Gastrocnemius medialis (tissue), 4 donors: Measurements from ENCODE around the gene NAA35. TPM values are rescaled to one million over a fixed set of nuclear protein-coding genes. Genes with fewer than 3 reads are reported as not detected.

Source experiments
- ATAC-seq, 2 donors: fragments of 150-250 bp; one replicate each; pipeline ENCODE4 v1.9.1; 2016
- DNase-seq, 2 donors: peaks; one replicate each; pipeline ENCODE4 v3.0.0-alpha.2; 2019
- H3K27ac ChIP-seq, 4 donors: fragments of 200-600 bp; sonication (generic); 1 replicate in 1 of 4; 2 replicates in 3 of 4; pipeline ENCODE4 v1.5.1; 2016 to 2018; ENCODE audit warnings: mild to moderate bottlenecking in 2 of 4, moderate library complexity in 1 of 4
- H3K27me3 ChIP-seq, 3 donors: fragments of 200-600 bp; sonication (generic) in 2 of 3; 1 replicate in 1 of 3; 2 replicates in 2 of 3; pipeline versions ENCODE4 v1.5.1 to v1.6.0; 2016 to 2019; ENCODE audit warnings: mild to moderate bottlenecking in 1 of 3, moderate library complexity in 1 of 3
- H3K36me3 ChIP-seq, 2 donors: fragments of 200-600 bp; sonication (generic) in 1 of 2; one replicate each; pipeline ENCODE4 v1.5.1; 2017 to 2018
- H3K4me1 ChIP-seq, 2 donors: fragments of 200-600 bp; sonication (generic) in 1 of 2; one replicate each; pipeline ENCODE4 v1.5.1; 2016 to 2017; ENCODE audit warnings: mild to moderate bottlenecking in 2 of 2
- H3K4me3 ChIP-seq, 4 donors: fragments of 200-600 bp; sonication (generic) in 3 of 4; 1 replicate in 1 of 4; 2 replicates in 3 of 4; pipeline ENCODE4 v1.5.1; 2016 to 2019; ENCODE audit warnings: mild to moderate bottlenecking in 2 of 4
- H3K9me3 ChIP-seq, 3 donors: fragments of 200-600 bp; sonication (generic) in 2 of 3; 1 replicate in 1 of 3; 2 replicates in 2 of 3; pipeline ENCODE4 v1.5.1; 2016 to 2019
- POLR2A ChIP-seq, 2 donors: fragments of 450-650 bp; IDR thresholded peaks; one replicate each; pipeline ENCODE4 v1.6.1; 2017; ENCODE audit warnings: antibody characterized with exemption in 2 of 2, mild to moderate bottlenecking in 2 of 2, moderate library complexity in 2 of 2
- in situ Hi-C, 4 donors: fragments of 200-750 bp; cut with MboI; loops; one replicate each; pipeline versions ENCODE4 v1.15.0 to v1.8.0; 2017; ENCODE audit warnings: low sequenced_read_pairs in 4 of 4
- intact Hi-C: fragments of 100-400 bp; cut with DNase I; formaldehyde crosslinking; loops from one replicate; pipeline ENCODE4 v1.15.1; 2023; ENCODE audit warnings: low total_unique reads
- total RNA-seq, 4 donors: library from RNA; depleted of rRNA; stranded (reverse); fragments of >200 nt; gene quantifications; one replicate each; pipeline versions ENCODE4 v1.1.0 to v1.2.3, GENCODE V29; 2016
- TF ChIP-seq, protein P1 (sequence below), 5 experiments: fragments of 450-650 bp in 3 of 5; fragments of 200-600 bp in 2 of 5; sonication (generic) in 2 of 5; IDR thresholded peaks in 4 of 5; conservative IDR thresholded peaks in 1 of 5; 1 replicate in 4 of 5; 2 replicates in 1 of 5; pipeline ENCODE4 v1.5.1; 2016 to 2019; ENCODE audit warnings: antibody characterized with exemption in 5 of 5, mild to moderate bottlenecking in 3 of 5, moderate library complexity in 3 of 5

NAA35 gene
- total RNA-seq, 4 donors from 2014 or later, result 22.7 to 26.9 (median 24.5) TPM

DNA sequence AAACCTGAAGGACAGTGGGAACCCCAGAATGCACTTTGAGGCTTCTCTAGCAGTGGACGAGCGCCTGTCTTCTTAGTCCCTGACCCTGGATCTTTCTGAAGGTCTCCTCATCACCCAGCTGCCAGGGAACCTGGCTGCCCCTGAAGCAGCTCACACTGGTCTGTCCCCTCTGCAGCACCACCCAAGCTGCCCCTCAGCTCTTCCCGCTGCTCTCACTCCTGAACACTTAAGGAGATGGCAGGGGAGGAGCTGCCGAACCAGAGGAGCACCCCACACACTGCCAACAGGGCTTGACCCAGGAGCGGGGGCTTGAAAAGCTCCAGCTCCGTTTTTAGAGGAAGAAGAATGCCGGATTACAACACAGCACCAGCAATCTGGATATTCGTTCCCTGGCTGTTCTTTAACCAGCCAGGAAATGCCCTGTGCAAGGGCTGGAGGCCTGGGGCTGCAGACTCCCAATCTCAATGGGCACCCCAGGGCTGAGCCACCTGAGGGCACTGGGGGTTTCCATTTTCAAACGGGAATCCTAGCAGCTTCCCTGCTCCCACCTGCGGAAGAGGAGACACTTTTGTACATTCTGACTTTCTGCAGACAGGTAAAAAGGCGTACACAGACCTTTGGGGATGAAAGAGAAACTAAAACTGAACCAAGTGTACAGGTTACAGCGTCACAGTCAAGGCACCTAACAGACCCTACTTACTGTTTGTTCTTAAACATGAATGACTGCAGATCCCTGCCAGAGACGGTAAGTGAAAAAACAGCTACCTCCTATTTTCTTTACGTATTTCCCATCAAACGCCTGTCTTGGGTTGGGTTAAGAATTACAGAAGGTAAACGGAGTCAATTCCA lies 122.1 kb downstream of the NAA35 start:
- no peak overlapping the region for H3K4me3 ChIP-seq
- ATAC-seq, result no peak
- TF ChIP-seq, protein P1, sequence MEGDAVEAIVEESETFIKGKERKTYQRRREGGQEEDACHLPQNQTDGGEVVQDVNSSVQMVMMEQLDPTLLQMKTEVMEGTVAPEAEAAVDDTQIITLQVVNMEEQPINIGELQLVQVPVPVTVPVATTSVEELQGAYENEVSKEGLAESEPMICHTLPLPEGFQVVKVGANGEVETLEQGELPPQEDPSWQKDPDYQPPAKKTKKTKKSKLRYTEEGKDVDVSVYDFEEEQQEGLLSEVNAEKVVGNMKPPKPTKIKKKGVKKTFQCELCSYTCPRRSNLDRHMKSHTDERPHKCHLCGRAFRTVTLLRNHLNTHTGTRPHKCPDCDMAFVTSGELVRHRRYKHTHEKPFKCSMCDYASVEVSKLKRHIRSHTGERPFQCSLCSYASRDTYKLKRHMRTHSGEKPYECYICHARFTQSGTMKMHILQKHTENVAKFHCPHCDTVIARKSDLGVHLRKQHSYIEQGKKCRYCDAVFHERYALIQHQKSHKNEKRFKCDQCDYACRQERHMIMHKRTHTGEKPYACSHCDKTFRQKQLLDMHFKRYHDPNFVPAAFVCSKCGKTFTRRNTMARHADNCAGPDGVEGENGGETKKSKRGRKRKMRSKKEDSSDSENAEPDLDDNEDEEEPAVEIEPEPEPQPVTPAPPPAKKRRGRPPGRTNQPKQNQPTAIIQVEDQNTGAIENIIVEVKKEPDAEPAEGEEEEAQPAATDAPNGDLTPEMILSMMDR (IDR thresholded peaks at IDR 0.05 in 4 of 5, conservative IDR thresholded peaks at IDR 0.05 in 1 of 5), result no peak
- TF ChIP-seq POLR2A (IDR thresholded peaks at IDR 0.05), result no peak
- intact Hi-C loops, result no loop called here
- DNase-seq, result no peak
- H3K36me3 ChIP-seq, result no peaks in the 10 kb centered on the region
- in situ Hi-C loops, result no loop called here
- H3K9me3 ChIP-seq, result no peaks in the 10 kb centered on the region
- H3K27ac ChIP-seq, result no peak overlapping the region
- H3K27me3 ChIP-seq, result no peaks in the 10 kb centered on the region
- H3K4me1 ChIP-seq, result no peaks in the 10 kb centered on the region

DNA sequence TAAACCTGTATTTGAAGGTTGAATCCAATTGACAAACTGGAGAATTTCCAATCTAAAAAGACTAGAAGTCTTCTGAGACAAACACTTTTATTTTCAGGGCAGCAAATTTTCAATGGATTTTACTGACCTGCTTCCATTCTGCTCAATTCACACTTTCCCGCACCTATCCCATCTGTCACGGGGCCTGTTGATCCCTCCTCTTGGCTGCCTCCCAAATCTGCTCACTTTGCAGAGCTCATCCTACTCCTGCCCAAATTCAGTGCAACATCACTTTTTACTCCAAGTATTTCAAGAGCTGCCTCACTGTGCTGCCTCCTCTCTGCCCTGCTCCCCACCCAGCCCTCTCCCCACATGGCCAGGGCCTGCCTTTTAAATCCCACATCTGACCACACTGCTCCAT lies 123.3 kb downstream of the NAA35 start:
- DNase-seq, result no peak
- no peaks in the 10 kb centered on the region for H3K27me3 ChIP-seq
- H3K27ac ChIP-seq, result no peak overlapping the region
- intact Hi-C loops (no loop called here), in situ Hi-C loops (no loop called here)
- no peaks in the 10 kb centered on the region for H3K4me1 ChIP-seq
- ATAC-seq, result no peak
- no peaks in the 10 kb centered on the region for H3K36me3 ChIP-seq
- no peak for TF ChIP-seq POLR2A (IDR thresholded peaks at IDR 0.05)
- TF ChIP-seq, protein P1 (IDR thresholded peaks at IDR 0.05 in 4 of 5, conservative IDR thresholded peaks at IDR 0.05 in 1 of 5), result no peak
- H3K9me3 ChIP-seq, result no peaks in the 10 kb centered on the region
- no peak overlapping the region for H3K4me3 ChIP-seq

DNA sequence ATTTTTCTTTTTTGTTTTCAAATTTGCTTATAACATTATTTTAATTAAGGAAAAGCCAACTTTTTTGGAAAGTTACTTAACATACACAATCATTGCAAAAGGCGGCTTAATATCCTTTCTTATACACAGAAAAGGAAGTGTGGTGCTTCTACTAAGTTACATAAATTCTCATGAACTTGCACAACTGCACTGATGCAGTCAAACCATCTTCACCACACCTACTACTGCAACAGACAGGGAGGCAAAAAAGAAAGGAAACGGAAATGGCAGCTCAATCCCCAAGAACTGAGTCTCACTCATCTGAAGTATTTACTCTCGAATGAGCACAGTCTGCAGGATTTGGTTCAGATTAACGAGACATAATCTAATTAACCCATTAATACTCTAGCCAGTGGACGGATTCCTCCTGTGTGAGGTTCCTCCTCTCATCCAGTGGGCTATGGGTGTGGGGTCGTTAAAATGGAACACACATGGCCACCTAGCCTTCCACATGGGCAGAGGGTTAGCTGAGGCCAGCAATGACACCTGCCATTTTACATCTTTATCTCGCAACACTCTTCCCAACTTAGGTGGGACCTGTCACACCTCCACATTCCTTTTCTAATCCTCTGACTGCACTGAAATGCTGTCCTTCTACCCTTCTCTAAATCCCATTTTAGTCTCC lies 128.4 kb downstream of the NAA35 start:
- intact Hi-C loops, result no loop called here
- ATAC-seq, result no peak
- no peak overlapping the region for H3K27ac ChIP-seq
- H3K36me3 ChIP-seq, result no peaks in the 10 kb centered on the region
- no peak for DNase-seq
- no peak overlapping the region for H3K4me3 ChIP-seq
- no peaks in the 10 kb centered on the region for H3K27me3 ChIP-seq
- H3K9me3 ChIP-seq, result no peaks in the 10 kb centered on the region
- H3K4me1 ChIP-seq, result no peaks in the 10 kb centered on the region
- TF ChIP-seq, protein P1 (IDR thresholded peaks at IDR 0.05 in 4 of 5, conservative IDR thresholded peaks at IDR 0.05 in 1 of 5), result no peak
- TF ChIP-seq POLR2A (IDR thresholded peaks at IDR 0.05), result no peak
- in situ Hi-C loops, result no loop called here

Other genes starting within 250 kb of the NAA35 start
- 10 to 100 TPM; 24.4 to 39.7 (median 31.8) TPM for gene AGTPBP1, start 199.2 kb upstream of the NAA35 start, total RNA-seq
- 1 to 10 TPM; 1.8 to 2.6 (median 2.3) TPM for gene GOLM1, start 158.4 kb downstream of the NAA35 start, total RNA-seq